ENCODE results near the gene HLTF. TPM values are rescaled to one million over a fixed set of nuclear protein-coding genes. Genes with fewer than 3 reads are reported as not detected.
"Not testable (repeated sequence)": the region's sequence is repeated elsewhere in the genome, so short reads cannot be mapped to it uniquely, and the experiment has no call there.

The HLTF gene
- total RNA-seq, 4 donors from 2014 or later, result 5.3 to 15.8 (median 8.6) TPM

GRCh38 chr3:149115114-149115513 is 28.8 kb upstream of the HLTF start:
- TF ChIP-seq POLR2AphosphoS5 (IDR thresholded peaks at IDR 0.05), result no peak
- TF ChIP-seq CTCF (IDR thresholded peaks at IDR 0.05), result no peak
- TF ChIP-seq POLR2A (IDR thresholded peaks at IDR 0.05), result no peak
- TF ChIP-seq EP300 (IDR thresholded peaks at IDR 0.05), result no peak
- whole genome bisulfite sequencing, result 84% methylated on average over 4 of the region's 5 CpGs
- DNase-seq (ENCODE audit: low spot score in 2 of 2), result no peak

GRCh38 chr3:149114458-149114857 is 28.1 kb upstream of the HLTF start:
- H3K36me3 ChIP-seq, result no peaks in the 10 kb centered on the region
- H3K27ac ChIP-seq, result no peak overlapping the region
- H3K4me3 ChIP-seq, result no peak overlapping the region
- 75% methylated on average over 1 of the region's 1 CpG for WGBS
- no peak for DNase-seq (ENCODE audit: low spot score in 2 of 2)
- H3K27me3 ChIP-seq, result no peaks in the 10 kb centered on the region
- H3K4me1 ChIP-seq, result no peaks in the 10 kb centered on the region
- H3K9me3 ChIP-seq, result no peaks in the 10 kb centered on the region
- no peak for TF ChIP-seq CTCF (IDR thresholded peaks at IDR 0.05)
- TF ChIP-seq EP300 (IDR thresholded peaks at IDR 0.05), result no peak
- TF ChIP-seq POLR2AphosphoS5 (IDR thresholded peaks at IDR 0.05), result no peak
- TF ChIP-seq POLR2A (IDR thresholded peaks at IDR 0.05), result no peak

More at GRCh38 chr3:149115114-149115513, 28.8 kb upstream of the HLTF start:
- H3K36me3 ChIP-seq, result no peaks in the 10 kb centered on the region
- H3K9me3 ChIP-seq, result no peaks in the 10 kb centered on the region
- H3K4me3 ChIP-seq, result no peak overlapping the region
- H3K4me1 ChIP-seq, result no peaks in the 10 kb centered on the region
- no peaks in the 10 kb centered on the region for H3K27me3 ChIP-seq
- no peak overlapping the region for H3K27ac ChIP-seq

GRCh38 chr3:149104484-149104883 is 18.2 kb upstream of the HLTF start:
- no peak for TF ChIP-seq POLR2A (IDR thresholded peaks at IDR 0.05)
- TF ChIP-seq EP300 (IDR thresholded peaks at IDR 0.05), result no peak
- TF ChIP-seq POLR2AphosphoS5 (IDR thresholded peaks at IDR 0.05), result no peak
- no peak for TF ChIP-seq CTCF (IDR thresholded peaks at IDR 0.05)
- Histone ChIP-seq H3K4me1 (no peaks in the 10 kb centered on the region), H3K36me3 (no peaks in the 10 kb centered on the region), H3K9me3 (peaks cover 5% of the 10 kb centered on the region), H3K27me3 (no peaks in the 10 kb centered on the region), H3K27ac (no peak overlapping the region), H3K4me3 (no peak overlapping the region)
- DNase-seq (ENCODE audit: low spot score in 2 of 2), result no peak
- 72% methylated on average over 3 of the region's 3 CpGs for WGBS

- no peak for TF ChIP-seq POLR2A (IDR thresholded peaks at IDR 0.05)
- TF ChIP-seq POLR2AphosphoS5 (IDR thresholded peaks at IDR 0.05), result no peak
- no peak for TF ChIP-seq CTCF (IDR thresholded peaks at IDR 0.05)
- TF ChIP-seq EP300 (IDR thresholded peaks at IDR 0.05), result no peak
- Histone ChIP-seq H3K27ac (no peak overlapping the region), H3K4me1 (no peaks in the 10 kb centered on the region), H3K4me3 (no peak overlapping the region), H3K36me3 (no peaks in the 10 kb centered on the region), H3K27me3 (no peaks in the 10 kb centered on the region), H3K9me3 (peaks cover 5% of the 10 kb centered on the region)
- DNase-seq (ENCODE audit: low spot score in 2 of 2), result no peak
- WGBS, result 84% methylated on average over 3 of the region's 3 CpGs
Observed at GRCh38 chr3:149101641-149102040, 15.3 kb upstream of the HLTF start.

GRCh38 chr3:149101154-149101553 is 14.8 kb upstream of the HLTF start:
- Histone ChIP-seq H3K27me3 (no peaks in the 10 kb centered on the region), H3K4me3 (no peak overlapping the region), H3K9me3 (peaks cover 4% of the 10 kb centered on the region), H3K36me3 (no peaks in the 10 kb centered on the region), H3K4me1 (no peaks in the 10 kb centered on the region), H3K27ac (no peak overlapping the region)
- no peak for TF ChIP-seq EP300 (IDR thresholded peaks at IDR 0.05)
- no peak for DNase-seq (ENCODE audit: low spot score in 2 of 2)
- WGBS, result 93% methylated on average over 4 of the region's 4 CpGs

GRCh38 chr3:149097987-149098386 is 11.7 kb upstream of the HLTF start:
- not testable (repeated sequence) for H3K27me3 ChIP-seq; H3K36me3 ChIP-seq; H3K27ac ChIP-seq; DNase-seq (ENCODE audit: low spot score in 2 of 2); H3K9me3 ChIP-seq; H3K4me1 ChIP-seq; H3K4me3 ChIP-seq
- WGBS, result 87% methylated on average over 7 of the region's 19 CpGs
